ENCODE measurements around the gene ACLY. TPM values are rescaled to one million over a fixed set of nuclear protein-coding genes. Genes with fewer than 3 reads are reported as not detected.

ACLY gene
- total and polyA plus RNA-seq, 2 of the 13 experiments (the other 11 are each of a cell fraction or from before 2014, with no cell fraction given) = 111 to 218 TPM

DNA sequence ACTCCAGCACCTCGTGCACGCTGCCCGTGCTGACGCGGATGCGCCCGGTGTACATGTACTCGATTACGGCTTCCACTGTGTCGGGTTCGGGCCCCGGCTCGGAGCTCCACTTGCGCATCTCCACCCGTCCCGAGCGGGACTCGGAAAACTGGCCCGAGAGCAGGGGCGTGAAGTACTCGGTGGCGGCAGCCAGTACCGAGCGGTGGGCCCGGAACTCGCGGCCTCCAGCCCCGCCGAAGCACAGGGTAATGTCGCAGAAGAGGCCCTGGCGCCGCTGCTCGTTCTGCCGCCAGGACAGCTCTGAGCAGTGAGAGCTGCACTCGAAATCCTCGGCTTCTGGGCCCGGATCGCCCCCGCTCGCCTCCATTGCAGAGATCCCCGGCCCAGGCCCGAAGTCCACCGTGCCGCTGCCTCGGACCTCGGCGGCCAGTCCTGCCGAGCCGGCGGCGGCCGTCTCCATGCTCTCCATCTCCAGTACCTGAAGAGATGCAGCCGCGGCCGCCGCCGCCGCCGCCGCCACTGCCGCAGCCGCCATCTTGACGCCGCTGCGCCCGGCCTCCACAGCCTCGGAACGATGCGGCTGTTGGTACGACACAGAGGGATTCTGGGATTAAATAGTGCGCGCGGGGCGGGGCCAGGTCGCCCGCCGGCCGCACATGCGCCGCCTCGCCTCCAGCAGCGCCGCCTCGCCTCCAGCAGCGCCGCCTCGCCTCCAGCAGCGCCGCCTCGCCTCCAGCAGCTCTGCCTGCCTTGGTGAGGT is 53.7 kb downstream of the ACLY start, which contains the start of gene KLHL11 (continued):
- TF ChIP-seq ZNF766 (CRISPR knock-in tag; IDR thresholded peaks at IDR 0.05; ENCODE audit: borderline replicate concordance) (0 out of 2 replicates have a peak, but pooled peaks have one; percentile 45), ZBTB3 (CRISPR knock-in tag; IDR thresholded peaks at IDR 0.05; ENCODE audit: borderline replicate concordance, low read depth) (peak; percentile 29; the same call in 1 of the 2 replicates), HNF4A (CRISPR knock-in tag; IDR thresholded peaks at IDR 0.05) (no peak), NPAS2 (CRISPR knock-in tag; IDR thresholded peaks at IDR 0.05; ENCODE audit: borderline replicate concordance) (no peak), ZNF441 (CRISPR knock-in tag; IDR thresholded peaks at IDR 0.05; ENCODE audit: borderline replicate concordance) (no peak), ZNF292 (CRISPR knock-in tag; IDR thresholded peaks at IDR 0.05; ENCODE audit: borderline replicate concordance, low read depth) (peak; percentile 91), ZFY (CRISPR knock-in tag; IDR thresholded peaks at IDR 0.05) (peak; percentile 97), ZNF335 (CRISPR knock-in tag; IDR thresholded peaks at IDR 0.05) (no peak), TBX2 (CRISPR knock-in tag; IDR thresholded peaks at IDR 0.05; ENCODE audit: borderline replicate concordance) (no peak; the same call in none of the 2 replicates), ZNF34 (CRISPR knock-in tag; IDR thresholded peaks at IDR 0.05; ENCODE audit: borderline replicate concordance) (peak; percentile 97), ERF (CRISPR knock-in tag; IDR thresholded peaks at IDR 0.05) (peak; percentile 88), ZNF792 (CRISPR knock-in tag; IDR thresholded peaks at IDR 0.05) (peak; percentile 90), ZBTB42 (CRISPR knock-in tag; IDR thresholded peaks at IDR 0.05) (0 out of 2 replicates have a peak, but pooled peaks have one; percentile 81), ZFP36L2 (CRISPR knock-in tag; IDR thresholded peaks at IDR 0.05) (0 out of 2 replicates have a peak, but pooled peaks have one; percentile 67), KLF6 (CRISPR knock-in tag; IDR thresholded peaks at IDR 0.05) (peak; percentile 92), ZBTB2 (CRISPR knock-in tag; IDR thresholded peaks at IDR 0.05; ENCODE audit: low read depth) (peak; percentile 43), ZNF30 (CRISPR knock-in tag; IDR thresholded peaks at IDR 0.05) (no peak), DR1 (CRISPR knock-in tag; IDR thresholded peaks at IDR 0.05) (peak; percentile 89), ZNF530 (CRISPR knock-in tag; IDR thresholded peaks at IDR 0.05; ENCODE audit: low read depth) (no peak; the same call in 1 of the 2 replicates)
- TF ChIP-seq, protein P1, sequence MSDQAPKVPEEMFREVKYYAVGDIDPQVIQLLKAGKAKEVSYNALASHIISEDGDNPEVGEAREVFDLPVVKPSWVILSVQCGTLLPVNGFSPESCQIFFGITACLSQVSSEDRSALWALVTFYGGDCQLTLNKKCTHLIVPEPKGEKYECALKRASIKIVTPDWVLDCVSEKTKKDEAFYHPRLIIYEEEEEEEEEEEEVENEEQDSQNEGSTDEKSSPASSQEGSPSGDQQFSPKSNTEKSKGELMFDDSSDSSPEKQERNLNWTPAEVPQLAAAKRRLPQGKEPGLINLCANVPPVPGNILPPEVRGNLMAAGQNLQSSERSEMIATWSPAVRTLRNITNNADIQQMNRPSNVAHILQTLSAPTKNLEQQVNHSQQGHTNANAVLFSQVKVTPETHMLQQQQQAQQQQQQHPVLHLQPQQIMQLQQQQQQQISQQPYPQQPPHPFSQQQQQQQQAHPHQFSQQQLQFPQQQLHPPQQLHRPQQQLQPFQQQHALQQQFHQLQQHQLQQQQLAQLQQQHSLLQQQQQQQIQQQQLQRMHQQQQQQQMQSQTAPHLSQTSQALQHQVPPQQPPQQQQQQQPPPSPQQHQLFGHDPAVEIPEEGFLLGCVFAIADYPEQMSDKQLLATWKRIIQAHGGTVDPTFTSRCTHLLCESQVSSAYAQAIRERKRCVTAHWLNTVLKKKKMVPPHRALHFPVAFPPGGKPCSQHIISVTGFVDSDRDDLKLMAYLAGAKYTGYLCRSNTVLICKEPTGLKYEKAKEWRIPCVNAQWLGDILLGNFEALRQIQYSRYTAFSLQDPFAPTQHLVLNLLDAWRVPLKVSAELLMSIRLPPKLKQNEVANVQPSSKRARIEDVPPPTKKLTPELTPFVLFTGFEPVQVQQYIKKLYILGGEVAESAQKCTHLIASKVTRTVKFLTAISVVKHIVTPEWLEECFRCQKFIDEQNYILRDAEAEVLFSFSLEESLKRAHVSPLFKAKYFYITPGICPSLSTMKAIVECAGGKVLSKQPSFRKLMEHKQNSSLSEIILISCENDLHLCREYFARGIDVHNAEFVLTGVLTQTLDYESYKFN (CRISPR knock-in tag; conservative IDR thresholded peaks at IDR 0.05) = peak; percentile 57
- TF ChIP-seq, protein P2, sequence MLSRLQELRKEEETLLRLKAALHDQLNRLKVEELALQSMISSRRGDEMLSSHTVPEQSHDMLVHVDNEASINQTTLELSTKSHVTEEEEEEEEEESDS (CRISPR knock-in tag; IDR thresholded peaks at IDR 0.05; ENCODE audit: borderline replicate concordance) = 0 out of 2 replicates have a peak, but pooled peaks have one; percentile 51
- TF ChIP-seq, protein P3, sequence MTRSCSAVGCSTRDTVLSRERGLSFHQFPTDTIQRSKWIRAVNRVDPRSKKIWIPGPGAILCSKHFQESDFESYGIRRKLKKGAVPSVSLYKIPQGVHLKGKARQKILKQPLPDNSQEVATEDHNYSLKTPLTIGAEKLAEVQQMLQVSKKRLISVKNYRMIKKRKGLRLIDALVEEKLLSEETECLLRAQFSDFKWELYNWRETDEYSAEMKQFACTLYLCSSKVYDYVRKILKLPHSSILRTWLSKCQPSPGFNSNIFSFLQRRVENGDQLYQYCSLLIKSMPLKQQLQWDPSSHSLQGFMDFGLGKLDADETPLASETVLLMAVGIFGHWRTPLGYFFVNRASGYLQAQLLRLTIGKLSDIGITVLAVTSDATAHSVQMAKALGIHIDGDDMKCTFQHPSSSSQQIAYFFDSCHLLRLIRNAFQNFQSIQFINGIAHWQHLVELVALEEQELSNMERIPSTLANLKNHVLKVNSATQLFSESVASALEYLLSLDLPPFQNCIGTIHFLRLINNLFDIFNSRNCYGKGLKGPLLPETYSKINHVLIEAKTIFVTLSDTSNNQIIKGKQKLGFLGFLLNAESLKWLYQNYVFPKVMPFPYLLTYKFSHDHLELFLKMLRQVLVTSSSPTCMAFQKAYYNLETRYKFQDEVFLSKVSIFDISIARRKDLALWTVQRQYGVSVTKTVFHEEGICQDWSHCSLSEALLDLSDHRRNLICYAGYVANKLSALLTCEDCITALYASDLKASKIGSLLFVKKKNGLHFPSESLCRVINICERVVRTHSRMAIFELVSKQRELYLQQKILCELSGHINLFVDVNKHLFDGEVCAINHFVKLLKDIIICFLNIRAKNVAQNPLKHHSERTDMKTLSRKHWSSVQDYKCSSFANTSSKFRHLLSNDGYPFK (CRISPR knock-in tag; IDR thresholded peaks at IDR 0.05; ENCODE audit: borderline replicate concordance) = peak; percentile 73; the same call in 1 of the 2 replicates

Measured in HepG2 (cell line).